PC-3 (cell line): ENCODE measurements around the gene SLC9B2.

Experiments used
- EZH2 ChIP-seq: fragments of 300-600 bp; sonication (generic); IDR thresholded peaks from one replicate; pipeline ENCODE4 v1.6.1; 2017; ENCODE audit warnings: antibody characterized with exemption, mild to moderate bottlenecking, low read length; ENCODE audit not compliant: unreplicated experiment
- EZH2phosphoT487 ChIP-seq: fragments of 300-600 bp; sonication (generic); IDR thresholded peaks from 2 replicates; pipeline ENCODE4 v1.6.1; 2018; ENCODE audit warnings: mild to moderate bottlenecking, antibody characterized with exemption, low read length, borderline replicate concordance
- TF ChIP-seq, protein P1 (sequence below): fragments of 300-600 bp; sonication (generic); conservative IDR thresholded peaks from 2 replicates; pipeline ENCODE4 v1.5.1; 2017; ENCODE audit warnings: antibody characterized with exemption, low read depth, mild to moderate bottlenecking, low read length

DNA sequence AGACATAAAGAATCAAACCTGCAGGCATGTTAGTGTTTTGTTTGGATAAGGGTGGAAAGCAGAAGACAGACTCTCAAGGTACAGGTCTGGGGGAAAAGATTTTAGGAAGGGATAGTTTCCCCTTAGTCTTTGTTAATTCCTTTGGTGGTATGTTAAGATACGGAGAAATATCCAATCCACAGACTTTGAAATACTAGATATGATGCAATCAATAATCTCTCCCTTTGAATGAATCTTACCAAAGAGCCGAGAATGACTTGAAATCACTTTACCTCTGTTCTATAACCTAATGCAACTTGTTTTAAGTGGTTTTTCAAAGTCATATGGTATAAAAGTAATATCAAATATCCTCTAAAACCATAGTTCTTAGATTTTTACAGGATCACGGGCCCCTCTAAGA lies 28.3 kb upstream of the SLC9B2 start:
- TF ChIP-seq, protein P1, sequence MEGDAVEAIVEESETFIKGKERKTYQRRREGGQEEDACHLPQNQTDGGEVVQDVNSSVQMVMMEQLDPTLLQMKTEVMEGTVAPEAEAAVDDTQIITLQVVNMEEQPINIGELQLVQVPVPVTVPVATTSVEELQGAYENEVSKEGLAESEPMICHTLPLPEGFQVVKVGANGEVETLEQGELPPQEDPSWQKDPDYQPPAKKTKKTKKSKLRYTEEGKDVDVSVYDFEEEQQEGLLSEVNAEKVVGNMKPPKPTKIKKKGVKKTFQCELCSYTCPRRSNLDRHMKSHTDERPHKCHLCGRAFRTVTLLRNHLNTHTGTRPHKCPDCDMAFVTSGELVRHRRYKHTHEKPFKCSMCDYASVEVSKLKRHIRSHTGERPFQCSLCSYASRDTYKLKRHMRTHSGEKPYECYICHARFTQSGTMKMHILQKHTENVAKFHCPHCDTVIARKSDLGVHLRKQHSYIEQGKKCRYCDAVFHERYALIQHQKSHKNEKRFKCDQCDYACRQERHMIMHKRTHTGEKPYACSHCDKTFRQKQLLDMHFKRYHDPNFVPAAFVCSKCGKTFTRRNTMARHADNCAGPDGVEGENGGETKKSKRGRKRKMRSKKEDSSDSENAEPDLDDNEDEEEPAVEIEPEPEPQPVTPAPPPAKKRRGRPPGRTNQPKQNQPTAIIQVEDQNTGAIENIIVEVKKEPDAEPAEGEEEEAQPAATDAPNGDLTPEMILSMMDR: no peak
- TF ChIP-seq EZH2 (no peak), EZH2phosphoT487 (no peak)
